Activated CD8-positive, alpha-beta memory T cell treated with anti-CD3 and anti-CD28 coated beads for 24 hours (primary cell): ENCODE data around the gene FRAS1.
"Not testable (repeated sequence)": the region's sequence is repeated elsewhere in the genome, so short reads cannot be mapped to it uniquely, and the experiment has no call there.

Source experiments
- DNase-seq: peaks from one replicate; pipeline ENCODE4 v3.0.0-alpha.2; 2020

Gene FRAS1

GRCh38 chr4:78293348-78293747 is 236.2 kb downstream of the FRAS1 start:
- no peak for DNase-seq

DNA sequence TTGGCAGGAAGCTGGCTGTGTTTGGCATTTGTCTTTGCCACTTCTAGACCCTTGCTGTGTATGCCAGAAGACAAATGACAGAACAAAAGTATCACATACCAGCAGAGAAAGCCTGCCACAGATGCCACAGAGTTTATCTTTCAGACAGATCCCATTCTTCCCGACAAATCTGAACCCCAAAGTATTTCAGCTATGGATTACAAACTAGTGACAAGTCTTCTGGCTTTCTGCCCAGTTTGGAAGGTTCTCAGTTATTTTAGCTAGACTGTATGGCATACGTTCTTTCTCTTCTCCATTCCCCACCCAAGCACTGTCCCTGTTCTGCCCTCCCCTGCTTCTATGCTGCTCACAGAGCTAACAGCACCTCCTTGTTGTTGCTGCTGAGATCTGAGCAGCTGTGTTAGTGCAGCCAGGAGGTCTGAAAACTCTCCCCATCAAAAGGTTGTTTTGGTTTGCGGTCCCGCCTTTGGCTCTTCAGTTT is 236.7 kb downstream of the FRAS1 start:
- no peak for DNase-seq

DNA sequence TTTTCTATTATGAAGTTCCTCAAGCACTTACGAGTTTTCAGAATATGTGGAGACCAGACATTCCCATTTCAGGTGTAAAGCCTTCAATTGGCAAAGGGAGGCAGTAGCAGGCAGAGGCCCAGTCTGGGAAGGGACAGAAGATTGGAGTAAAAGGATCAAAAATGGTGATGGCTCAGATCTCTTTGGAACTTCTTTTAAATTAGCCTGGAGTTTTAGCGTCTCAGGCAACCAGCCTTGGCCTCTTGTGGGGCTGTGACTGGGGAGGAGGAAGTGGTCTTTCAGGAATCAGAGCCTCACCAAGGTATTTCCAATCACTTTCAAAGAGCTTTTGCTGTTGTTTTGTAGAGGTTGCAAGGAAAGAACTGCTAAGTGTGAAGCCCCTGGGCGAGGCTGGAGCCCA is 239.1 kb downstream of the FRAS1 start:
- no peak for DNase-seq

DNA sequence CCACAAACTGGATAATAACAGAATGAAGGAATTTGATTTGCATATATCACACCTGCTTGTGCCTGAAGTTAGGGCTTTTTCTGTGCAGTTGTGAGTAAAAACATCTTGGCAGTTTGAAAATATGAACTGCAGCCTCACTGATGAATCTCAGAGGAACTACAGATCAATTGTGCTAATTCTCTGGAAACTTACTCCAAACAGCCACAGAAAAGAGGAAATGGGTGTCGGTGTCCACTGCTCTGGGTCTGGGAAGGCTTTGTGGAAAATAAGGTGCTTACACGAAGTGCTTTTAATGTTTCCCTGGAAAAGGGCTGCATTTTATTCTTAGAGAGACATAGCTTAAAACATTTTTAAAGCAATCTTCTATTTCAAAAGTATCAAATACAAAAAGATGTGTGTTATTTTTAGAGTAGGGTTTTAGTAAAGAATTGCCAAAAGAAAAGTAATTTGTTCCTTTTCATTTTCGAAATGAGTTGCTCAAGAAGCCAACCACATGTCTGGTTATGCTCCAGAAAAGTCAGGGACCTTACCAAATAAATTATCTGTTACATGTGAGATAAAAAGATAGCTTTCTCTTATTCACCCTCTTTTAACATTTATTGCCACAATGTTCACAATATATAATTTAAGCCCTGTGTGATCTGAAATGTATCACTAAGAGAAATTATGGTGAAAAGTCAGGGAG is 240.1 kb downstream of the FRAS1 start:
- no peak for DNase-seq

DNA sequence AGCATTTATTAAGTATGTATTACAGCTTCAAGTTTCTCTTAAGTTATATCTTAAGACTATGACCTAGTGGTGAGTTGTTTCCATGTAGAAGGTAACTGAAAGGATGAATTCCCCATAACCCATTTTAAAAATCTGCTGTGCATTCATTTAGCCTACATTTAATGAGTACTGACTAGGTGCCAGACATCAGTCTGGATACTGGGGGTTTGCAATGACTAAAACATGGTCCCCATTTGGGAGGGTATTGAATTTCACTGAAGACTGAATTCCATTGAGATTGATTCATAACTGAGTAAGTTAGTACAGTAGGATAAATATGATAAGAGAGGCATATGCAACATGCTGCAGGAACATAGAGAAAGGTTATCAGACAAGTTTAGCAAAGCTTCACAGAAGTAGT is 241.5 kb downstream of the FRAS1 start:
- no peak for DNase-seq

DNA sequence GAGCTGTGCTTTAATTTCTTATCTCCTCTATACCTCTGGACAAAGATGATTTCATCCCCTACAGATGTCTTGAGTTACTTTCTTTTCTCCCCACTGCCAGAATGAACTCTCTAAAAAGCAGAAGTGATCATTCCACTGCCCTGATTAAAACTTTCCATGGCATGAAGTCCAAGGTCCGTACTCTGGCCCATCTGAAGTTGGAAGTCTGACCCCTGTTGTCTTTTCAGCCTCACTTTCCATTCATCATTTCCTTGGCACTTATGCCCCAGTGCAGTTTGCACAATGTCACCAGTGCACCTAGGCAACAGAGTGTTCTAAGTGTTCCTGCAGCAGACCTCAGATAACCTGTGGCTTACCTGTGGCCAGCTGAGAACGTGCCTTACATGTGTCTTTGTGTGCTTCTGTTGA is 242.4 kb downstream of the FRAS1 start:
- no peak for DNase-seq

- not testable (repeated sequence) for DNase-seq
Measured at GRCh38 chr4:78307263-78307662, 250.1 kb downstream of the FRAS1 start.

- no peak for DNase-seq
Measured at GRCh38 chr4:78308517-78308916, 251.4 kb downstream of the FRAS1 start.

- no peak for DNase-seq
Measured at GRCh38 chr4:78309352-78309751, 252.2 kb downstream of the FRAS1 start.

DNA sequence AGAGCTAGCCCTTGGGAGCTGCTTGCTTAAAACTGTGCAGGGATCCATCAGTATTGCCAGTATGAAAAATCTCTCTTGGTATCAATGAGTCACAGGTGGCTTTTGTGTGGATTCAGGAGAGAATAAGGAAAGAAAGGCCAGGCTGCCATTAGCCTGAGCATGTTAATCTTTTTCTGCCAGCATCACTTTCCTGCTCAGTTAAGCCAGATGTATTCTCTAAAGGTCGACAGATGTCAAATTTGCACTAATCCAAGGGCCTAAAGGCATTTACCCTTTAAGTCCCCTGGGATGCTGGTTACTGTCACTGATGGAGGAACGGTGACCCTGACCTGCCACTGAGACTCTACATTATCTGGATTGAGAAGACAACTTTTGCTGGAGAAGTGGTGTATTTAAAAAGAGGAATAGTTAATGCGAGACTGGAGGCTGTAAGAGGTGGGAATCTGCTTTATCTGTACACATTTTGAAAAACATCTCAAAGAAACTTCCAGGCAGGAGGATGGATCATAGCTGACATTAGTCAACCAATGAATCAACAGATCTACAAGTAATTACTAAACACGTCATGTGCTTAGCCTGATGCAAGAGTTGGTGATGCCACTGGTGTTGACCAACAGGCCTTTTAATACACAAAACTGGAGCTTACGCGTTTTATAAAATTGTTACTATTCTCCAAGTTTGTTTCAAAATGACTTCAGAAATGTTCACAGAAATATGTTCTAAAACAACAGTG is 253.1 kb downstream of the FRAS1 start:
- DNase-seq: no peak

DNA sequence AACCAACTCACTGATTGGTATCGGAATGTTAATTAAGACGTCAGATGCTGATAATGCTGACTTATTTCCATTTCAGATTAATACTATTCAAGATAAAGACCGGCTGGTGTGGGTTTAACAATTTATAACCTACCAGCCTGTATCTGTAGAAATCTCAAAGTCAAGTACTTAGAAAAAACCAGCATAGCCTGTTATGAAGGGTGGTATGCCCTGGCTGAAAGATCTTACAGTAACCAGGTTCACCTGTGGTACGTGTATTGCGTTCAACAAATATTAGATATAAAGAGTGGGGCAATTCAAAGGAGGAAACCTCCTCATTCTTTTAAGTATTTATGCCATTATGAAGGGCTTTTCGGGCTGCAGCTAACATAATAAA is 253.6 kb downstream of the FRAS1 start:
- DNase-seq: no peak

GRCh38 chr4:78311306-78311705 is 254.2 kb downstream of the FRAS1 start:
- no peak for DNase-seq

DNA sequence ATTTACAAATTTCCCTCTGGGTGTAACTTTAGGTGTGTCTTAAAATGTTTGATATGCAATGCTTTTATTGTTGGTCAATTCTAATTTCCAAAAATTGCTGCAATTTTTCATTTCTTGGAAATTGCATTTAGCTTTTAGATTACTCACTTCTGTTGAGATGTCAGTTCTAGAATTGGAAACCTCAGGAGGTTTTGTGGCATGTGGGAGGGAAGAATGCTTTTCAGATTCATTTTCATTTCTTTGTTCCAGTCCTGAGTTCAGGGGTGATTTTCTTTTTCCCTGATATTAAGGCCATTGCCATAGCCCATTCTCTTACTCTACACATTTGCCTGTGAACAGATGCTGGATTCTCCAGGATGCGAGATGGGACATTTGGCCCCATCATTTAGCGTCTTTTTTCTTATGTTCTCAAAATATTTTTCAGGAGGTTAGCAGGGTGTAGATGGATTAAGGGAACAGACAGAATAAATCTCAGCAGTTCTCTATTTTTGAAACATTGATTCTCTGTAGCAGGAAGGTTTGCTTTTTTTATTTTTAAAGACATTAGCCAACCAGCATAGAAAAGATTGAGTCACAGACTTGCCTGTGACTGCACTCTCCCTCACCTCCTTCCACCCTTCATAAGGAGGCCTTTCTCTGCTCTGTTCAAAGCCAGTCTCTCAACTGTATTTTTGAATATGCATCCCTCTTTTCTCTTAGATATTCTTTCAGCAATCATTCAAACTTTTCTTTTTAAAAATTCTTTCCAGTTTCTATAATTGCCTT is 256.0 kb downstream of the FRAS1 start:
- no peak for DNase-seq

GRCh38 chr4:78313754-78314120 is 256.6 kb downstream of the FRAS1 start:
- no peak for DNase-seq

GRCh38 chr4:78318126-78318525 is 261.0 kb downstream of the FRAS1 start:
- no peak for DNase-seq

DNA sequence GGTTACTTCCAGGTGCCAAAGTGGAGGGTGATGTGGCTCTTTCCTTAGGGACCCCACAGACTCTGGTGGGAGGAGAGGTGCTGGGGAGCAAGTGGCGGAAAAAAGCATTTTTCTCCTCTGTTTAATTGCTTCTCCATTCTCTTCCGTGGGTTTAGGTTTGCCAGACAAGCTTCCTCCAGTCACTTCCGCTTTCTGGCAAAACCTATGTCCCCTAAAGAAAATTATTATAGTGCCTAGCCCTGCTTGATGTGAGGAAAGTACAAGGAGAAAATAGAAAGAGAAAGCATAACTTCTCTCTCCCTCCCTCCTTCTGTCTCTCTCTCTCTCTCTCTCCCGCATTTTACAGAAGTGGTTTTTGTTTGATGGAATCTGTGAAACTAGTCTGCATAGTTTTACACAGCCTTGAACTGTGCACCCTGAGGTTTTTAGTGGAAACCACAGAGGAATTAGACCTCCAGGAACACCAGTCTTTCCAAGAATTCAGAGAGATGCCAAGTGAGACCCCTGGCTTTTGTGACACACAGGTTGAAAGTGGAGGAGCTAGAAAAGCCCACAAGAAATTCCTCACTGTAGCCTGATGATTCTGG is 263.3 kb downstream of the FRAS1 start:
- no peak for DNase-seq

DNA sequence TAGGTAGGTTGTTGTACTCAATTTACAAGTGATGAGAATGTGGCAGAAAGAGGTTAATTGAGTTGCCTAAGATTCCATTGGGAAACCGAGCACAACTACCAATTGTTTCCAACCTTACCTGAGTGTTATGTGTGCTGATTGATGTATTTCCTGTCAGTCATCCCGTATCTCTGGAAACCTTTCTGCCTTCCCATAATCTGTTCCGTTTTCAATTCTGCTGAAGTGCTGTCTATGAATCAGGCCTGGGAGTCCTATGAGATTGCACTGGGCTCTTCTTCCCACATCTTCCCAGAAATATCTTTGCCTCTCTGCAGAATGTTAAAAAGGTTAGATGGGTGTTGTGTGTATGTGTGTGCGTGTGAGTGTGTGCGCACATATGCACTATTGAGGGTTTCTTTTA is 264.9 kb downstream of the FRAS1 start:
- no peak for DNase-seq

- DNase-seq: no peak
Measured at GRCh38 chr4:78323439-78323838, 266.3 kb downstream of the FRAS1 start.

DNA sequence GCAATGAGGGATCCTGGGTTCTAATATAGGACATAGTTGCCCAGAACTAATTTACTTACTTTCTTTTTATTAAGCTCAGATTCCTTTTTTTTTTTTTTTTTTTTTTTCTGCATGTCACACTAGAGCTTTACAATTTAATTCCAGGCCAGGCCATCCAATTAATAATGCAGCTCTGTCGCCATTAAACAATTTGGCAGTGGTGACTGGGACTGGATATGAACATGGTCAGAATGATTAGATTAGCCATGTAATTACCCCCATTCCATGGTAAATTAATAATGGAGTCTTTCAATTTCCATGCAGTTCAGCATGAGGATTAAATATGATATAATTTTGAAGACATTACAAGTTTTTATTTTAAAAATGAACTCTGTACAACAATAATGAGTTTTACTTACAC is 267.5 kb downstream of the FRAS1 start:
- no peak for DNase-seq

GRCh38 chr4:78325271-78326157 is 268.4 kb downstream of the FRAS1 start:
- DNase-seq: no peak

- not testable (repeated sequence) for DNase-seq
Measured at GRCh38 chr4:78328591-78328990, 271.5 kb downstream of the FRAS1 start.

- DNase-seq: no peak
Measured at GRCh38 chr4:78331186-78331585, 274.1 kb downstream of the FRAS1 start.
